ENCODE measurements around the gene GP1BB. TPM values are rescaled to one million over a fixed set of nuclear protein-coding genes. Genes with fewer than 3 reads are reported as not detected.
"Not testable (repeated sequence)": the region's sequence is repeated elsewhere in the genome, so short reads cannot be mapped to it uniquely, and the experiment has no call there.

The GP1BB gene
- 1.5 and 1.6 TPM in 2 replicates for total RNA-seq (2014; rRNA removed; shearing (Covaris generic))
- 2.4 and 3.1 TPM in 2 replicates for polyA plus RNA-seq (2015; cell fraction: cytosol; rRNA removed)
- 8.7 and 16.5 TPM in 2 replicates for polyA plus RNA-seq (2015; cell fraction: nucleus; rRNA removed)

DNA sequence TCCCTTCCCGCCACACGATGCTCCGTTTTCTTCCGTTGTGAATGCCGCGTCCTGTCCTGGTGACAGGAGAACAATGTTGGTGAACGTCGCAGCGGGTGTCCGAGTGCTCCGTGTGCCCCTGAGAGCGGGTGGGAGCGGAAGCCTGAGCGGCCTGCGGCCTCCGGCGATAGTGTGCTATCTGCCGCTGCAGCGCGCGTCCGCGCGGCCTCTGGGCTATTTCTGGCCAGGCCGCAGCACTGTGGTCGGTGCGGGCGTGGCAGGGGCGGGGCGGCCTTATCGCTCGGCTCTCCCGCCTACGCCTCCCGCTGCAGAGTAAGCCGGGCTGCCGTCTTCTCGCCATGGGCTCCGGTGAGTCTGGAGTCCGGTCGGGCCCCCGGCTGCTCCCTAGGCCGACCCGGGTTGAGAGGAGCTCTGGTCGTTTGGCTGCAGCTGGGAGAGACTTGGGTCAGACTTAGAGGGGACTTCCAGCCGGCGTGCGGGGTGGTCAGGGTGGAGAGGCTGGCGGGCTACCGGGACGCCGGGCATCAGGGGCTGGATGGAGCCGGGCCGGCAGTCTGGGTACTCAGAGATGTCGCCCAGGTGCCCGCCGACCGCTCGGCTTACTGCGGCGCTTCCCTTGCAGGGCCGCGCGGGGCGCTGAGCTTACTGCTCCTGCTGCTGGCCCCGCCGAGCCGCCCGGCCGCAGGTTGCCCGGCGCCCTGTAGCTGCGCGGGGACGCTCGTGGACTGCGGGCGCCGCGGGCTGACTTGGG, at the start of gene GP1BB:
TSS of gene GP1BB (plus strand) at position 308 of the 751 bp plus-strand sequence. CDS start at position 339, 31 bp downstream.
- in situ Hi-C loops (cut with HindIII; ENCODE audit: low pct_unique_long_range_greater_than_20kb, low sequenced_read_pairs): no loop called here
- no peak for DNase-seq (ENCODE audit: low read depth, low spot score)

DNA sequence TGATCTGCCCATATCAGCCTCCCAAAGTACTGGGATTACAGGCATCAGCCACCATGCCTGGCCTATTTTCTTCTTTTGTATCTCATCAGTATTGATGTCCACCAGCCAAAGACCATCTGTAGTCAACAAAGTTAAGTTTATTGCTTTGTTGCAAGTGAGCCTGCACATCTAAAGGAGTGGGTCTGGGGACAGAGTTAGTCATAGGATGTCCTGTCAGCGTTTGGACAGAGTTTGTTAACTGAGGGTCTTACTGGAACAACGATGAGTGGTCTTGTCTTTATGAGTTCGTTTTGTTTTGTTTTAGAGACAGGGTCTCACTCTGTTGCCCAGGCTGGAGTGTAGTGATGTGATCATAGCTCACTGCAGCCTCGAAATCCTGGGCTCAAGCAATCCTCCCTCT, 49.7 kb upstream of the GP1BB start:
- in situ Hi-C loops (cut with HindIII; ENCODE audit: low pct_unique_long_range_greater_than_20kb, low sequenced_read_pairs): no loop called here
- no peak for DNase-seq (ENCODE audit: low read depth, low spot score)

DNA sequence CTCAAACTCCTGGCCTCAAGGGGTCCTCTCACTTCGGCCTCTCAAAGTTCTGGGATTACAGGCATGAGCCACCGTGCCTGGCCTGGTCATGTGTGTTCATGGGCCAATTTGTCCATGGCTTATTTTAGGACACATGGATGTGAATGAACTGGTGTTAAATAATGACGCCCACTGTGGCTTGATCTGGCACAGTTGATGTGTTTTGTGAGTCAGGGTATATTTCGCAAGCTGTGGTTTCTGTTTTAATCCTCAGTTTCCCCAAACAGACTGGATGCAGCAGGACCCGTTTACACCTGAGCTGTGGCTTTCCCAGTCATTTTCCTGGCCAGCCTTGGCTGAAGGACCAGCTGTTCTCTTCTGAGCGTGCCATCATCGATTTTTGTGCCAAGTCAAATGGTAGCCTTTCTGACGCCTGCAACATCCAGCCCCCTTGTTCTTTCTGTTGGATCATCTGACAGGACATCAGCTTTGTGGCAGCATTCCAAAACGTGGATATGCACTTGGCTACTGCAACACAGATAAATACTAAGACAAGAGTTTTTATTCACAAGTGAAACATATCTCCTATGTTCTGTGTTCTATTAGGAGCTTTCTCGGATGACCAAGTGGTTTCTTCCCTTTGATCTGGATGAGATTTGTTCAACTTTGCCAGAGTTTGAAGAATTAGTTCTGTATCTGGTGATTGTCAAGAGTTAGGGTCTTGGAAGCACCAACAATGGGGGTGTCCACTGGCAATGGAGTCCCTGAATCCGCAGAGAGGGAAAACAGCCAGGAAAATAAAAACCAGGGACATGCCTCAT, 49.0 kb upstream of the GP1BB start:
- peak; percentile 66 for DNase-seq (ENCODE audit: low read depth, low spot score)
- in situ Hi-C loops (cut with HindIII; ENCODE audit: low pct_unique_long_range_greater_than_20kb, low sequenced_read_pairs): no loop called here

DNA sequence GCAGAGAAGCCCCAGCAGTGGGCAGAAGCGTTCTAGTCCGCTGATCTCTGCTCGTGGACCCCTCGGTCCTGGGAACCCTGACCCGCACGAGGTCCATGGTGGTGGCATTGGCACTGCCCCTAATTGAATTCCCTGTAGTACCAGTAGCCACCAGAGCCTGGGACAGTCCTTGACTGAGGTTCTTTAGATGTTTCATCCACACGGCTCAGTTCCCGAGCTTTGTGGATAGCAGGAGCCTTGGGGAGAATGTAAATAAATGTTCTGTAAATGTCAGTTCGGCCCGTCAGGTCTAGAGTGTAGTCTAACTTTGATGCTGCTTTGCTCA, 48.4 kb upstream of the GP1BB start:
- in situ Hi-C loops (cut with HindIII; ENCODE audit: low pct_unique_long_range_greater_than_20kb, low sequenced_read_pairs): no loop called here
- DNase-seq (ENCODE audit: low read depth, low spot score): peak; percentile 3

DNA sequence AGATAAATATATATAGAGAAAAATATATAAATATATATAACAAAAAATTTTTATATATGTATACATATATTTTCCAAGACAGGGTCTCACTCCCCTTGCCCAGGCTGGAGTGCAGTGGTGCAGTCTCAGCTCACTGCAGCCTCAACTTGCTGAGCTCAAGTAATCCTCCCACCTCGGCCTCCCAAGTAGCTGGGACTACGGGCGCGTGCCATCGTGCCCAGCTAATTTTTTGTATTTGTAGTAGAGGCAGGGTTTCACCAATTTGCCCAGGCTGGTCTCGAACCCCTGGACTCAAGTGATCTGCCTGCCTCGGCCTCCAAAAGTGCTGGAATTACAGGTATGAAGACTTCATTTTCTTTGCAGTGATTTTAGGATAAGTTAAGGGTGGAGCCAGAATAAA, 47.9 kb upstream of the GP1BB start:
- no peak for DNase-seq (ENCODE audit: low read depth, low spot score)
- in situ Hi-C loops (cut with HindIII; ENCODE audit: low pct_unique_long_range_greater_than_20kb, low sequenced_read_pairs): no loop called here

DNA sequence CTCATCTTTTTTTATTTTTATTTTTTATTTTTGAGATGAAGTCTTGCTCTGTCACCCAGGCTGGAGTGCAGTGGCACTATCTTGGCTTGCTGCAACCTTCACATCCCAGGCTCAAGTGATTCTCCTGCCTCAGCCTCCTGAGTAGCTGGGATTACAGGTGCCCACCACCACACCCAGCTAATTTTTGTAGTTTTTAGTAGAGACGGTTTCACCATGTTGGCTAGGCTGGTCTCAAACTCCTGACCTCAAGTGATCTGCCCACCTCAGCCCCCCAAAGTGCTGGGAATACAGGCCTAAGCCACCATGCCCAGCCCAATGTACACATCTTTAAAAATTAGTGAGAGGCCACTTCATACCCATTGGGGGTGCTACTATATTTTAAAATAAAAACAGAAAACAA, 46.9 kb upstream of the GP1BB start:
- in situ Hi-C loops (cut with HindIII; ENCODE audit: low pct_unique_long_range_greater_than_20kb, low sequenced_read_pairs); DNase-seq (ENCODE audit: low read depth, low spot score): not testable (repeated sequence)

DNA sequence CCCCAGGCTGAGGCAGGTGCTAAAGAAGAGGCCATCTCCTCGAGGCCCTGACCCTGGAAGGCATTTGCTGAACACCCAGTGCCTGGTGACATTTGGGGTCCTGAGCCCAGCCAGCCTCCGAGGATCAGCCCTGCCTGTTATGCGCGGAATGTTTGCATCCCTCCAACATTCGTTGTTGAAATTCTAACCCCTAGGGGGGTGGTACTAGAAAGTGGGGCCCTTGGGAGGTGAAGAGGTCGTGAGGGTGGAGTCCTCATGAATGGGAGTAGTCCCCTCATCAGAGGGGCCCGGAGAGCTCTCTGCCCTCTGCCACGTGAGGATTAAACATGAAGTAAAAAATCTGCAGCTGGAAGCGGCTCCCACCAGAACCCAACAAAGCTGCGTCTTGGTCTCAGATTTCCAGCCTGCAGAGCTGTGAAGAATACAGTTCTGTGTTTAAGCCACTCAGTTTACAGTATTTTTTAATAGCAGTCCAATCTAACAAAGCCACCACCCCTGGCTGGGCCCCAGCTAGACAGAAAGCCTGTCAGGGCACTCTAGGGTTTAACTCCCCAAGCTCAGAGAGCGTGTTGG, 44.3 kb upstream of the GP1BB start:
- in situ Hi-C loops (cut with HindIII; ENCODE audit: low pct_unique_long_range_greater_than_20kb, low sequenced_read_pairs): no loop called here

DNA sequence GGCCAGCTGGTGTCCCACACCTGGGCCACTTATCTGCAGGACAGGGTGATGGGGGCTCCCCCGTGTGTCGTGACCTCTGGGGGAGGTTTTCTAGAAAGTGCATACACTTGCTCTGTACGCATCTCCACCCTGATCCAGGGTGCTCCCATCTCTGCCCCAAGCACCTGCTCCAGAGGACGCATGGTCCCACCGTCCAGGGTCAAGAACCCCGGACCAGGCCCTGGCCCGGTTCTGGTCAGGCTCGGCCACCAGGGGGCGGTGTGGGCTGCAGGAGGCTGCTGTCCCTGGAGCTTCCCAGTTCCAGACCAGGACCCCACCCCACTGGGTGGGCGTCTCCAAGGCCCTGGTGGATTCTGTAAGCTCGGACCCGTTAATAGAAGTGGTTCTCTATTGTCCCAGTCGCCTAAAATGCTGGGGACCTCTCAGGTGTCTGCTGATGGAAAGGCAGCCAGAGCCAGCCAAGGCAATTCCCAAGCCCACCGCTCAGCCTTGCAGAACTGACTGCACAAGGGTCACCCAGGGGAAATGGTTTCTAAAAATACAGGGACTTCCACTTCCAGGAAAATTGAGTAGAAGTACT, 43.7 kb upstream of the GP1BB start:
- in situ Hi-C loops (cut with HindIII; ENCODE audit: low pct_unique_long_range_greater_than_20kb, low sequenced_read_pairs): no loop called here
- DNase-seq (ENCODE audit: low read depth, low spot score): peak; percentile 48

More for the DNA sequence above, 44.3 kb upstream of the GP1BB start:
- DNase-seq (ENCODE audit: low read depth, low spot score): no peak

DNA sequence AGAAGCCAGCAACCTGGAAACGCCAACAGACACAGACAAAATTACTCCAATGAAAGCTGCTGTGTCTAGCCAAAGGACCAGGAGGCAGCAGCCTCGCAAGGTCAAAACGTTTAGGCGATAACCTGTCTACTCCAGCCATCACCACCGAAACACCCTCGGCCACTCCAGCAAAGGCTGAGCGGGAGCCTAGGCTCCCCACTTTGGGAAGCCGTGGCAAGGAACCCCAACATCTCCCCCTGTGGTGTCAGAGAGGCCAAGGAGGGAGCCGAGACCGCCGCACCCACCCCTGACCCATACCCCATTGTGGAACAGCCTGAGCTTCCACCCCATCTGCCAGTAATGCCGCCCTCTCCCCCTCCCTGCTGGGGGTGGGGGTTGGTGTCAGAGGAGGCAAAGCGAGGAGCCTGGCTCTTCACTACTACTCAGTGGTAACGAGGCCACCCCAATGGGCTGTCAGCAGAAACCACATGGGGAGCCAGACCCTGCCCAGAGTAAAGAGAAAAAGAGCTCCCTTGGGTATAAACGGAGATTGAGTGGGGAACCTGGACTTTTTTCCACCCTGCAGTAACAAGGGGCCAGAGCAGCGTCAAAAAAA, 43.0 kb upstream of the GP1BB start:
- in situ Hi-C loops (cut with HindIII; ENCODE audit: low pct_unique_long_range_greater_than_20kb, low sequenced_read_pairs): no loop called here
- no peak for DNase-seq (ENCODE audit: low read depth, low spot score)

DNA sequence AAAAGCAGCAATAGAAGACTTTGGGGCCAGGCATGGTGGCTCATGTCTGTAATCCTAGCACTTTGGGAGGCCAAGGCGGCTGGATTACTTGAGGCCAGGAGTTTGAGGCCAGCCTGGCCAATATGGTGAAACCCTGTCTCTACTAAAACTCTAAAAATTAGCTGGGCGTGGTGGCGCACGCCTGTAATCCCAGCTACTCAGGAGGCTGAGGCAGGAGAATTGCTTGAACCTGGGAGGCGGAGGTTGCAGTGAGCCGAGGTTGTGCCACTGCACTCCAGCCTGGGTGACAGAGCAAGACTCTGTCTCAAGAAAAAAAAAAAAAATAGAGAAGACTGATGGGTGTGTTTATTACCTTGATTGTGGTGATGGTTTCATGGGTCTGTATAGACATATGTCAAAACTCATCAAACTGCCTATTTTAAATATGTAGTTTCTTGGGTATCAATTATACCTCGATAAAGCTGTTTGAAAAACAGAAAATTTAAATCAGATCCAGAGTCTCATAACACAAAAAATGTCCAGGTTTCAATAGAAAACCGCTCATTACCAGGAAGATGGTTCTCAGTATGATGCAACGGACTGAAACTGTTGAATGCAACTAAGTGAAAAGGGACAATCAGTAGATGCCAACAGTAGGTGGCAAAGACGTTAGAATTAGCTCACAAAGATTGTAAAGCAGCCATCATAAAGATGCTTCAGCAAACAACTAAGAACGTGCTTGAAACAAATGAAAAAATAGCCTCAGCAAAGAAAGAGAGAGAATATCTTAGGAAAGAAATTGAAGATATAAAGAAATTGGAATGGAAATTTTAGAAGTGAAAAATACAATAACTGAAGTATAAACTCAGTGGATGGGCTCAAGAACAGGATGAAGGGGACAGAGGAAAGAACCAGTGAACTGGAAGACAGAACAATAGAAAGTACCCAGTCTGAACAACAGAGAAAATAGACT, 42.2 kb upstream of the GP1BB start:
- no peak for DNase-seq (ENCODE audit: low read depth, low spot score)
- in situ Hi-C loops (cut with HindIII; ENCODE audit: low pct_unique_long_range_greater_than_20kb, low sequenced_read_pairs): no loop called here

DNA sequence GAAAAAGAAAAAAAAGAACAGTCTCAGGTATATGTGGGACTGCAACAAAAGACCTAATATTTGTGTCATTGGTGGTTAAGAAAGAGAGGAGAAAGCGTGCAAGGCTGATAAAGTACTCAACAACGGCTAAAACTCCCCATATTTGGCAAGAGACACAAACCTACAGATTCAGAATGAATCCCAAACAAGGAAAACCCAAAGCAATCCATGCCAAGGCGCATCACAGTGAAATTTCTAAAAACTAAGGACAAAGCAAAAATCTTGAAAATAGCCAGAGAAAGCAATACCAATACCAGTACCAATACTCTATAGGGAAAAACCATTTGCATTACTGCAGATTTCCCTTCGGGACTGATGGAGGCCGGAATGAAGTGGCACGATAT, 41.5 kb upstream of the GP1BB start:
- DNase-seq (ENCODE audit: low read depth, low spot score): no peak
- in situ Hi-C loops (cut with HindIII; ENCODE audit: low pct_unique_long_range_greater_than_20kb, low sequenced_read_pairs): no loop called here

DNA sequence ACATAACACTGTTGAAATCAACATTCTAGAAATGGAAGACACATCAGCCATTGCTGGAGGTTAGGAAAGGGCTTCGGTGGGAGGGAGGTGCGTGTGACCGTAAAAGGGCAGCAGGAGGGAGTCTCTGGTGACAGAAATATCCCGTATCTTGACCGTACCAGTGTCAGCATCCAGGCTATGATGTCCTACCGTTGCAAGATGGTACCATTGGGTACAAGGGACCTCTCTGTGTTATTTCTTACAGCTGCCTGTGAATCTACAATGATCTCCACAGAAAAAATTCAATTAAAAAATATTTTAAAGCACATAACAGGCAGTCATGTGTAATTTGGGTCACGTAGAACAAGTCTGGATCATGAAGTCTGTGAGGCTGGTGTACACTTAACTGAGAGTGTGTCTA, 36.4 kb upstream of the GP1BB start:
- no peak for DNase-seq (ENCODE audit: low read depth, low spot score)
- in situ Hi-C loops (cut with HindIII; ENCODE audit: low pct_unique_long_range_greater_than_20kb, low sequenced_read_pairs): no loop called here

DNA sequence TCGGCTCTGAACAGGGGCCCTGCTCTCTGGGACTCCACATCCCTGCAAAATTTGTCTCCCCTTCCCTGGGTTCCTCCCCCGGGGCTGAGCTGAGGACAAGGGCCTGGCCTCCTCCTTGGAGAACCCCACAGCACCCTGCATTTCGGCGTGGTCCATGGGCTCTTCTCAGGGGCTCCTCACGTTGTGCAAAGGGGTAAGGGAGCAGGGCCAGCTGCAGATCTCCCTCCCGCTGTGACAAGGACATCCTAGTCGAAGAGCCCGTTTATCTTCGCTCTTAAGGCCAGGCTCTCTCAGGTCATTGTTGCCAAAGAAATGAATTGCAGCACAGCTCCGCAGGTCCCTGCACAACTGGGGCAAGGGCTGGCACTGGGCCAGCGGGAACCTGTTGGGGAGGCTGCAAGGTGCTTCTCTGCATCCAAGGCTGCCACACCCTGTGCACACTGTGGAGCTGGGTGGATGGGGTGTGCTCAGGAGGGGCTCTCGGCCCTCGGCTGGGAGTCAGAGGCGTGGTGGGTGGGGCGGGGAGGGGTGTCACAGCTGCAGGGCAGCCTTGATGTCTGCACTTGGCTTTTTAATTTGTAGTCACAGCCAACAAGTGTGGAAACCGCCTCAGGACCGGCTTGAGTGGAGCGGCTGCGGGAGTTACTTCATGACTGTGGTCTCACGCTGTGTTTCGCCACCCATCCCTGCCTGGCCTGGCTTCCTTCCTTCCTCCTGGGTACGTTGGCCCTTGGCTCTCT, 35.6 kb upstream of the GP1BB start:
- no peak for DNase-seq (ENCODE audit: low read depth, low spot score)
- in situ Hi-C loops (cut with HindIII; ENCODE audit: low pct_unique_long_range_greater_than_20kb, low sequenced_read_pairs): no loop called here

DNA sequence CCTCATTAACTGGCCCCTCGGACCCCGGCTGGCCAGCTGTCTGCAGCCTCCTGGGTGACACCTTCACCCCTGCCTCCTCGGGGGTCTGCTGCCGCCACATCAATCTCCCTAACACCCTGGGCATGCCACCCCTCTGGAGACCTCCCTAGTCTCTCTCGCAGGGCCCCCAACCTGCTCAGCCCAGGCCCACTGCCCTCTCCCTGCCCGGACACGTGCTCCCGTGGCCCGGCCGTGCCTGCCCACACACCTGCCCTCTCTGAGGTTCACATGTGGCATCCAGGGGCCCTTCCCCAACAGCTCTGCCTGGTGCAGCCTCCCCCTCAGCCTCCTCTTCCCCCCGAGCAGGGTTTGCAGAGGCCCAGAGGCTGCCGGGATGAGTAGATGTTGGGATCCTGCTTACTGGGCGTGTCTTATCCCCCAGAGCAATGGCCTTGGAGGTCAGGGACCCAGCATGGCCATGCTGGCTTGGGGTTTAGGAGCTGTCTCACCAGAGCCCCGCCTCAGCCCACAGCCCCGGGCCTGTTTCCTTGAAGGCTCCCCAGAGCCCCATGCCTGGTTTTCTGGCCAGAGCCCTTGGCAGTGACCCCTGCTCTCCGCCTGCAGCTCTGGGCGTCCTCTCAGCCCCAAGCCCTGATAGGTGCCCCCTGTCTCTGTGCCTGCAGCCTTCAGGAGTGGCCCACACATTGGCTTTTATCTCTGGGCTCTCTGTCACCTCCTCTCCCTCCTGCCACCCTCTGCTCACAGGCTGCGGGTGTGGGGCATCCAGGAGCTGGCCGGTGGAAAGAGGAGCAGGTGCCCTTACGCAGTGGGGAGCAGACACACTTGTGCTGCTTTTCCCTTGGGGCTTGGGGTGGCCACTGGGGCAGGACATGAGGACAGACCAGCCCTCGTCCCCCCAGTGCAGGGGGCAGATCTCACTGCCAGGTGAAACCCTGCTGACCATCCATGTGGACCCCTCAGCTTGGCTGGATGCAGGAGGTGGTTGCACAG, 34.7 kb upstream of the GP1BB start:
- no peak for DNase-seq (ENCODE audit: low read depth, low spot score)
- in situ Hi-C loops (cut with HindIII; ENCODE audit: low pct_unique_long_range_greater_than_20kb, low sequenced_read_pairs): no loop called here

DNA sequence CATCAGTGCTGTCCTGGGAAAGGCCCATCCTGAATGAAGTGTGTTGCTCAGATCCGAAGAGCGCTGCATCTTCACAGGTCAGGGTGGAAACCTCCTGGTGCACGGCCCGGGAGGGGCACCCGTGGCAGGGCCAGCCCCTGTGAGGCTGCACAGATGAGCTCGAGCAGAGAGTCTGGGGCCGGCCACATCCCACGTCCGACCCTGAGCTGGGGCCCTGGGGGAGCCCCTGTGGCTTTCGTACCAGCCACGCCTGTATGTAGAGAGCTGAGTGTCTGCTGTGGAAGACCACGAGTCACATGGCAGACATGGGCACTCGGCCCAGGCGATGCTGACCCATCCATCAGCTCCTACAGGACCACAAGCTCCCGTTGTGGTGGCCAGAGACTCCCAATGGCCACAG, 33.9 kb upstream of the GP1BB start:
- in situ Hi-C loops (cut with HindIII; ENCODE audit: low pct_unique_long_range_greater_than_20kb, low sequenced_read_pairs): no loop called here
- DNase-seq (ENCODE audit: low read depth, low spot score): no peak

All from SK-MEL-5 (cell line).